Epithelial cell of alveolus of lung (primary cell): ENCODE results near the gene USP40. TPM values are rescaled to one million over a fixed set of nuclear protein-coding genes. Genes with fewer than 3 reads are reported as not detected.

Experiments used
- total RNA-seq: library from RNA; depleted of rRNA; stranded (reverse); fragments of >200 nt; gene quantifications from 2 replicates; pipeline ENCODE4 v1.2.1, GENCODE V29; 2015

USP40 gene
- total RNA-seq, result 22.4 and 24.6 TPM in 2 replicates

GRCh38 chr2:233566141-233566956 lies at the start of gene USP40:
Gene USP40 (minus strand): TSS chr2:233566782. CDS start chr2:233565554, 1,228 bp downstream.

Other genes starting within 250 kb of the USP40 start
- 11.6 and 13.7 TPM in 2 replicates for gene DGKD, start 212.3 kb downstream of the USP40 start, total RNA-seq
- not detected in 2 replicates for gene UGT1A8, start 50.9 kb upstream of the USP40 start, total RNA-seq
- not detected in 2 replicates for gene UGT1A10, start 69.7 kb upstream of the USP40 start, total RNA-seq
- not detected in 2 replicates for gene UGT1A9, start 105.1 kb upstream of the USP40 start, total RNA-seq
- 0.13 TPM in 1 of 2 replicates, not detected in the other for gene UGT1A7, start 115.1 kb upstream of the USP40 start, total RNA-seq
- not detected in 2 replicates for gene UGT1A6, start 126.1 kb upstream of the USP40 start, total RNA-seq
- not detected in 2 replicates for gene UGT1A5, start 146.1 kb upstream of the USP40 start, total RNA-seq
- gene UGT1A4, start 152.0 kb upstream of the USP40 start, total RNA-seq, result not detected in 2 replicates
- not detected in 2 replicates for gene UGT1A3, start 162.3 kb upstream of the USP40 start, total RNA-seq
- gene UGT1A1, start 193.5 kb upstream of the USP40 start, total RNA-seq, result not detected in 2 replicates
- gene MROH2A, start 211.5 kb upstream of the USP40 start, total RNA-seq, result not detected in 2 replicates